Activated CD4-positive, alpha-beta T cell treated with anti-CD3 and anti-CD28 coated beads, Interleukin-2, Interleukin-6, amounts not matched to agents 100 ng/mL and 50 ng/mL, durations not matched to agents 16 hours and 8 hours (primary cell): ENCODE measurements around the gene CLEC18C.
"Not testable (repeated sequence)": the region's sequence is repeated elsewhere in the genome, so short reads cannot be mapped to it uniquely, and the experiment has no call there.

Experiments used
- DNase-seq: peaks from one replicate; pipeline ENCODE4 v3.0.0-alpha.2; 2020

The CLEC18C gene

GRCh38 chr16:70218586-70218985 lies 45.0 kb downstream of the CLEC18C start:
- not testable (repeated sequence) for DNase-seq

GRCh38 chr16:70222574-70222973 lies 49.0 kb downstream of the CLEC18C start:
- DNase-seq, result not testable (repeated sequence)

DNA sequence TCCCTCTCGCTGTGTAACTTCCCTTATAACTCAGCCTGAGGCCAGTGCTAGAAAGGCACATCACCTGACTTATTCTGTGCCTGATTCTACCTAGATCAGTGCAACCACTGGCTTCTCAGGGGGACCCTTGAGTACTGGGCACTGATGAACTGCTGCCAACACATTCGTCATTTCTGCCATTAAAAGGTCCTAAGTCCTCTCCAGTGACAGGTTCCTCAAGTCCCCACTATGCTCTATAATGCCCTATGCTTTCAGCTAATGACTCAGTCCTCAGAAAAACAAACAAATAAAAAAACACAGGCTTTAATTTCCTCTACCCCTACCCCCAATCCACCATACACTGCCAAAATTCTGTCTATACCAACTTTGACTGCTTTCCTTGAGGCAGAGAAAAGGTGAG lies 49.6 kb downstream of the CLEC18C start:
- not testable (repeated sequence) for DNase-seq

DNA sequence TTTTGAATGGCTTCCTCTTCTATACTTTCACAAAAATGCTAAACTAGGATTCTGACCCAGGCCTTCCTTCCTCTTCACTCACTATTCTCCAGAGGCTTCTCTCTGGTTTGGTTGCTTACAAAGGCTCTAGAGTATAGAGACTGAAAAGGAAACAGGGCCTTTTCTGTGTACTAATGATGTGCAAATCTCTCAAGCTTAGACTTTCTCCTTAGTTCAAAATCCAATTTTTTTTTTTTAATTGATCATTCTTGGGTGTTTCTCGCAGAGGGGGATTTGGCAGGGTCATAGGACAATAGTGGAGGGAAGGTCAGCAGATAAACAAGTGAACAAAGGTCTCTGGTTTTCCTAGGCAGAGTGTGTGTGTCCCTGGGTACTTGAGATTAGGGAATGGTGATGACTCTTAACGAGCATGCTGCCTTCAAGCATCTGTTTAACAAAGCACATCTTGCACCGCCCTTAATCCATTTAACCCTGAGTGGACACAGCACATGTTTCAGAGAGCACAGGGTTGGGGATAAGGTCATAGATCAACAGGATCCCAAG lies 50.5 kb downstream of the CLEC18C start:
- not testable (repeated sequence) for DNase-seq

GRCh38 chr16:70224645-70225044 lies 51.1 kb downstream of the CLEC18C start:
- DNase-seq, result not testable (repeated sequence)

- not testable (repeated sequence) for DNase-seq
Observed at GRCh38 chr16:70225430-70225829, 51.8 kb downstream of the CLEC18C start.

- DNase-seq, result not testable (repeated sequence)
Observed at GRCh38 chr16:70226024-70226423, 52.4 kb downstream of the CLEC18C start.

DNA sequence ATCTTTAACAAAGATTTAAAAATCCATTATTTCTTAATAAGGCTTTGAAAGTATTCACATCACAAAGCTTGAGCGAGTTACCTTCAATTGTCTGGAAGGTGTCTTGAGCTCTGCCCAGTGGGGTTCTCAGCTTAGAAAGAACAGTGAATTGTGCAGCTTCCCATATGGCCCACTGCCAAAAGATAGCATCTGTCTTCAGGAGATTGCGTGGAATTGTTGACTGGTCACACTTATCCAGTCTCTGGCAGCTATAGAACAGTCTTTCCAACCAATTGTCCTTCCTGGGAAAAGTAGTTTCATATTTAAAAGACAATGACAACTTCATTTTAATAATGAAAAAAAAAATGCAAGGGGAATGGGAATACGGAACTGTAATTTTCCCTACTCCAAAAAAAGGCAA lies 58.2 kb downstream of the CLEC18C start:
- DNase-seq, result not testable (repeated sequence)
